Activated CD4-positive, alpha-beta T cell treated with anti-CD3 and anti-CD28 coated beads, Interleukin-2, amount 50 U/mL, for 1 hour (primary cell): Measurements from ENCODE around the gene P3R3URF.
"Not testable (repeated sequence)": the region's sequence is repeated elsewhere in the genome, so short reads cannot be mapped to it uniquely, and the experiment has no call there.

Experiments used
- DNase-seq: peaks from one replicate; pipeline ENCODE4 v3.0.0-alpha.2; 2020

Gene P3R3URF

GRCh38 chr1:46176211-46176865, at the start of gene P3R3URF:
Gene P3R3URF, minus strand, starts transcription at chr1:46176488. Its CDS starts 17 bp downstream, at chr1:46176471.
- DNase-seq = no peak

GRCh38 chr1:46224966-46225365, 48.7 kb upstream of the P3R3URF start:
- no peak for DNase-seq

GRCh38 chr1:46223472-46223943, 47.2 kb upstream of the P3R3URF start:
- peak; percentile 46 for DNase-seq

DNA sequence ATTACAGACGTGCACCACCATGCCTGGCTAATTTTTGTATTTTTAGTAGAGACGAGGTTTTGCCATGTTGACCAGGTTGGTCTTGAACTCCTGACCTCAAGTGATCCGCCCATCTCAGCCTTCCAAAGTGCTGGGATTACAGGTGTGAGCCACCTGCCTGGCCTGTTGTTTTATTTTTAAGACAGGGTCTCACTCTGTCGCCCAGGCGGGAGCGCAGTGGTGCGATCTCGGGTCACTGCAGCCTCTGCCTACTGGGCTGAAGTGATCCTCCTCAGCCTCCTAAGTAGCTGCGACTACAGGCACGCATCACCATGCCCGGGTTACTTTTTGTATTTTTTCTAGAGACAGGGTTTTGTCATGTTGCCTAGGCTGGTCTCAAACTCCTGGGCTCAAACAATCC, 46.8 kb upstream of the P3R3URF start:
- DNase-seq = not testable (repeated sequence)

DNA sequence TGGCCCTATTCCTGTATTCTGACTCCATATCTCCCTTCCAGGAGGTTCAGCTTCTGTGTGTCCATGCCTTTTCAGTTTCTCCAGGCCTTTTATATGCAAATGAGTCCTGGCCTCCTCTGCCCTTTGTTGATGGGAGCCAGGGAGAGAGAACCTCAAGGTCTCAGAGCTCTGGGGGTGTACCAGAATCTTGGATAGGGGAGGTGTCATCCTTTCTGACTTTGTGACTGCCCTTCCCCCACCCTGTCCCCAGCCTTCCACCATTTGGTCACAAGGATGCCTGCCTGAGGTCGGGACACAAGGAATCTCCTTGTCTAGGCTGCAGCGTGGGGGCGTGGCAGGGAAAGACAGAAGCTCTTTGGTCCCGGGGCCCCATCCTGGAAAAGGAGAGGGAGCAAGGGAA, 45.5 kb upstream of the P3R3URF start:
- DNase-seq = no peak

DNA sequence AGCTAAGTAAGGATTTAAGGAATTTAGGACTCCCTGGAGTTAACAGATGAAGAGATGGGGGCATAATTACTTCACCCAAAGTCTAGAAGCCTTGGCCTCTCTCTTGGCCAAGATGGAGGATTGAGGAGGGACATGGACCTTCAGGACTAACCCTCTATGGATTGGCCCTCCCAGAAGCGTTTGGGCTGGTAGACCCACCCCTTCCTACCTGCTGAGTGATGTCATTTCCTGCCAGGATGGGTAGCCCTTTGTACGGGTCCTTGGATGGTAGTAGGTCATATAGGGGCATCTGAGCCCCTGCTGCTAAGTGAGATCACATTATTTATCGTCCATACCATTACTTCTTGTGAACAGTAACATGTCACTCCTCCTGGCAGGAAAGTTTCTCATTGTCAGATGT, 44.5 kb upstream of the P3R3URF start:
- no peak for DNase-seq

- DNase-seq = no peak
Observed at GRCh38 chr1:46219551-46220520, 43.5 kb upstream of the P3R3URF start.

DNA sequence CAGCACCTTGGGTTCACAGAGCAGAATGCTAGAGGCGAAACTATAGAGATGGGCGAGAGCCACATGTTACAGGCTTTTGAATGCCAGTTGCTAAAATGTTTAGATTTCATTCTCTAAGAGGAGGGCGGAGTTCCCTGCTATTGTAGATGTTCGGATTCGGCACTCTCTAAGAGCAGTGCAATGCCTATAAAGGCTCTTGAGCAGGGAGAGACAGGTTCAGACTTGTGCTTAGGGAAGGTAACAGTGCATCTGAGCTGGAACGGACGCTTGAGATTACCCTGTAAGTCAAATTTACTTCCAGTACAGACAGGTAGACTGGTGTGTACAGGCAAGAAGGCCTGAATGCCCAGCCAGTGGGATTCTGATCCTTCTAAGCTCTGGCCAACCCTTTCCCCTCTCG, 42.2 kb upstream of the P3R3URF start:
- DNase-seq = no peak

GRCh38 chr1:46215504-46215903, 39.2 kb upstream of the P3R3URF start:
- DNase-seq = no peak

- no peak for DNase-seq
Observed at GRCh38 chr1:46211051-46211450, 34.8 kb upstream of the P3R3URF start.

- DNase-seq = no peak
Observed at GRCh38 chr1:46210561-46210960, 34.3 kb upstream of the P3R3URF start.

DNA sequence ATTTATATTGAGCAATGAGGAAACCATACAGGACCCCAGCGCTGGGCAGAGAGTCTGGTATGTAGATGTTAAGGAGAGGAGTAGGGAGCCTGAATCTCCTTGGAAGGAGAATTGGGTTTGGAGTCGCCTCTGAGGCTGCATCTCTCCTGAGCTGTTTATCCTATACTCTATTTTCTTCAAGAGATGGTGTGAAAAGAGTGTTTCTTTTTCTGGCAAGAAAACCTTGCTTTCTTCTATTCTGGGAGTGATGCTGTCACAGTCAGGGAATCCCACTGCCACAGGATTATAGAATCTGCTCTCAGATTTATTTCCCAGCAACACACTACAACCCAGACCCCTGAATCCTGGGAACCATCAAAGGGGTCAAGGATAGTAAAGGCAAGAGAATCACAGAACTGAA, 30.1 kb upstream of the P3R3URF start:
- no peak for DNase-seq

- DNase-seq = no peak
Observed at GRCh38 chr1:46205791-46206190, 29.5 kb upstream of the P3R3URF start.

DNA sequence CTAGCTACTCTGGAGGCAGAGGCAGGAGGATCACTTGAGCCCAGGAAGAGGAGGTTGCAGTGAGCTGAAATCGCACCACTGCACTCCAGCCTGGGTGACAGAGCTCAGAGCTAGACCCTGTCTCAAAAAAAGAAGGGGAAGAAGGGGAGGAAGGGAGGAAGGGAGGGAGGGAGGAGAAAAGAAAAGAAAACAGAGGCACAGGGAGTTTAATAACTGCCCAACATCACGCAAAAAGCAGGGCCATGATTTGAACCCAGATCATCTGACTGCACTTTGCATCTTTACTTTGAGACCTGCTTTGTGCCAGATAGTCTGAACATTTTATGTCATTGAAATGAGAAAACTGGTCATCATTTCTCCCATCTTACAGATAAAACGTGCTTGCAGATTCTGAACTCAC, 28.9 kb upstream of the P3R3URF start:
- DNase-seq = no peak

GRCh38 chr1:46204406-46204742, 28.1 kb upstream of the P3R3URF start:
- DNase-seq = no peak

- no peak for DNase-seq
Observed at GRCh38 chr1:46203738-46204405, 27.6 kb upstream of the P3R3URF start.

GRCh38 chr1:46199233-46199749, 23.0 kb upstream of the P3R3URF start:
- DNase-seq = no peak

DNA sequence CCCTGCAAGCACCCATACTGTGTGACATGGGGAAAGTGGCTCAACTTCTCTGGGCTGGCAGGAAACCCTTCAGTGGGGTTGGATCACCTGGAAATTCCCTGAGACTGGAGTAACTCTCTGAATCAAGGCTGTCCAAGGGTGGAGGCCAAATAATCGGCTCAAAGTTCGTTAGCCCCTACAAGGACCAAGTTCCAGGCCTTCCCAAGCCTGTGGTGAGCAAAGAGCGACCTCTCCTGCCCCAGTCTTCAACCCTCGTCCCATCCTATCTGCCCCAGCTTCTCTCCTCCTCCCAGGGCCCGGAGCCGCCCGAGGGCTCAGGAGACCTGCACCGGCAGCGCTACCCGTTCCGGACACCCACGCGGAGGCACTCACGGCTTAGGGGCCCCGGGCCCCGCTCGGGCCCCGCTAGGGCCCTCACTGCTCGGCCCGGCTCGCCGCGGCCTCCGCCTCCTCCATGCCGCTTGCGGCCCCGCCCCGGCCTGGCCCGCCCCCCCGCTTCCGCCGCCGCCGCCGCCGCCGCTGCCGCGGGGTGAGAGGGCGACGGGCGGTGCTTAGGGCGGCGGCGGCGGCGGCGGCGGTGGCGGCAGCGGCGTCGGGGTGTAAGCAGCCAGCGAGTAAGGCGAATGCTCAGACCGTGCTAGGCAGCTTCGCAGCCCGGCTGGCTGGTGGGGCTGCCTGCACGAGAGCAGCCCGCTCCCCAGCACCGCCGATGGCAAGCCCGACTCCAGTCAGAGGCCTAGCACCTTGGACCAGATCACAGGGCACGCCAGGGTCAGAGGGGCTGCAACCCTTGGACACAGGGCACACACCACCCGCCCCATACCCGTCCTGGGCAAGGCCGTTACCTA, 21.9 kb upstream of the P3R3URF start, which contains the start of gene POMGNT1:
Gene POMGNT1 (minus strand): TSS at position 471 of the 848 bp plus-strand sequence. CDS start 613 bp downstream, outside the sequence.
- DNase-seq = peak; percentile 72

DNA sequence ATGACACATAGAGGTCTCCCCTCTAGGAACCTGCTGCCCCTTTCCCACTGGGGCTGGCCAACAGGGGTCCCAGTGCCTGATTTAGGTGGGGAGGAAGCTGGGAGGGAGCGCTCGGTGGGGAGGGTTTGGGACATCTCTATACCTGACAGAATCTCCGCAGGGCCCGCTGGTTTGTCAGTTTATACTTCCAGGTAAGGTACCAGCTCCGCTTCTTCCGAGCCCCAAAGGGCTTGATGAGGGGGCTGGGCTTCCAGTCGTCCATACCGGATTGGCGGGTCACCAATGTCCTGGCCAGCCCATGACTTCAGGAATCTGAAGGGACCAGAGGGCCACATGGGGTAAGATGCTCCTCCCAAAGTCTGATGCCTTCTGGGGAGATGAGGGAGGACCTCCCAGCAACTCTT, 21.3 kb upstream of the P3R3URF start:
- DNase-seq = no peak

DNA sequence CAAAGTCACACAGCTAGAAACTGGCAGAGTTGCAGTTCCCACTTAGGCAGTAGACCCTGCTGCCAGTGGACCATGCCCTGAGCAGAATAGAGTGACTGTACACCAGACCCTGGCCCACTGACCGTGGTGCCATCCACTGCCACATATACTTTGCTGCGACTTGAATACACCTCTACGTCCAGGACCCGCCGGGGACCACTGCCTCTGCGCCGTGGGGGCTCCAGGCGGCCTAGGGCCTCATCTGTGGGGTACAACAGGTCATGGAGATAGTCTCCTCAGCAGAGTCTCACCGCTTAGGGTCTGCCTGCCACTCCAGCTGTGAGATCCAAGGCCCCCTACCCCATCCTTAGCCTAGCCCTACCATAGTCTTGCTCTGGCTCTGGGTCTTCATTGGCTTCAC, 20.3 kb upstream of the P3R3URF start:
- DNase-seq = no peak

- no peak for DNase-seq
Observed at GRCh38 chr1:46194641-46195193, 18.4 kb upstream of the P3R3URF start.
